SK-N-SH (cell line): ENCODE measurements around the gene SMYD2. TPM values are rescaled to one million over a fixed set of nuclear protein-coding genes. Genes with fewer than 3 reads are reported as not detected.

ENCODE experiments used
- CTCF ChIA-PET: fragments of 300-600, 350-600 bp; formaldehyde crosslinking; extraction: SDS; loops from one replicate; lab custom pipeline; 2021; lab: Yijun Ruan, JAX
- POLR2A ChIA-PET: fragments of 350-600 bp; sonication (Branson Sonifier 250); formaldehyde crosslinking; extraction: SDS; loops from one replicate; lab custom pipeline; 2020; ENCODE audit warnings: antibody characterized with exemption, inconsistent platforms; lab: Yijun Ruan, JAX
- DNase-seq: peaks from one replicate; pipeline ENCODE4 v3.0.0; 2012
- H2AFZ ChIP-seq: fragments of 200-600 bp; sonication (generic); 2 replicates; pipeline ENCODE4 v1.8.1; 2016; ENCODE audit warnings: antibody characterized with exemption, mild to moderate bottlenecking, low read depth
- H3F3A ChIP-seq: fragments of 200-600 bp; sonication (generic); replicated peaks from 2 replicates; pipeline ENCODE3; 2016; ENCODE audit warnings: antibody characterized with exemption, mild to moderate bottlenecking; ENCODE audit not compliant: insufficient read depth
- H3K27ac ChIP-seq, 2 experiments: fragments of 200-500 bp in 1 of 2; fragments of 200-600 bp in 1 of 2; sonication (Bioruptor generic) in 1 of 2; sonication (generic), shearing (Covaris generic) in 1 of 2; 2 replicates each; pipeline versions ENCODE4 v1.5.1 to v1.6.1; 2014 to 2016; ENCODE audit warnings: low read depth in 2 of 2, inconsistent platforms in 1 of 2, low read length in 1 of 2, mild to moderate bottlenecking in 1 of 2, mixed read lengths in 1 of 2
- H3K27me3 ChIP-seq: fragments of 200-600 bp; sonication (generic), shearing (Covaris generic); 2 replicates; pipeline ENCODE4 v1.6.1; 2016; ENCODE audit warnings: mixed run types; ENCODE audit not compliant: insufficient read depth
- H3K36me3 ChIP-seq, 2 experiments: fragments of 200-500 bp in 1 of 2; fragments of 200-600 bp in 1 of 2; sonication (Bioruptor generic) in 1 of 2; sonication (generic) in 1 of 2; replicated peaks in 1 of 2; 2 replicates each; pipeline versions ENCODE3 to v1.5.1; 2014 to 2016; ENCODE audit warnings: low read length in 1 of 2, mild to moderate bottlenecking in 1 of 2; ENCODE audit not compliant: insufficient read depth in 2 of 2, control insufficient read depth in 1 of 2
- H3K4me1 ChIP-seq, 2 experiments: fragments of 200-500 bp in 1 of 2; fragments of 200-600 bp in 1 of 2; sonication (Bioruptor generic) in 1 of 2; sonication (generic), shearing (Covaris generic) in 1 of 2; 2 replicates each; pipeline versions ENCODE4 v1.5.1 to v1.6.1; 2014 to 2016; ENCODE audit warnings: low read depth in 1 of 2, low read length in 1 of 2, mixed run types in 1 of 2; ENCODE audit not compliant: insufficient read depth in 2 of 2, control insufficient read depth in 1 of 2
- H3K4me2 ChIP-seq: fragments of 200-600 bp; sonication (generic), shearing (Covaris generic); 2 replicates; pipeline ENCODE4 v1.6.1; 2017; ENCODE audit warnings: mixed run types
- H3K4me3 ChIP-seq, 2 experiments: fragments of 200-500 bp in 1 of 2; fragments of 200-600 bp in 1 of 2; sonication (Bioruptor generic) in 1 of 2; sonication (generic), shearing (Covaris generic) in 1 of 2; 2 replicates each; pipeline versions ENCODE4 v1.5.1 to v1.8.1; 2014 to 2016; ENCODE audit warnings: low read depth in 2 of 2, inconsistent platforms in 1 of 2, low read length in 1 of 2, mild to moderate bottlenecking in 1 of 2, mixed read lengths in 1 of 2, moderate library complexity in 1 of 2
- H3K79me2 ChIP-seq: fragments of 200-600 bp; sonication (generic); 2 replicates; pipeline ENCODE4 v1.8.1; 2017; ENCODE audit warnings: mild to moderate bottlenecking; ENCODE audit not compliant: insufficient read depth
- H3K9ac ChIP-seq: fragments of 200-600 bp; sonication (generic); 2 replicates; pipeline ENCODE4 v1.6.1; 2017; ENCODE audit warnings: mixed run types
- H3K9me2 ChIP-seq: fragments of 200-600 bp; sonication (generic); 2 replicates; pipeline ENCODE4 v1.6.1; 2017; ENCODE audit warnings: mixed run types
- H3K9me3 ChIP-seq: fragments of 200-600 bp; sonication (generic); 2 replicates; pipeline ENCODE4 v1.6.1; 2017; ENCODE audit warnings: mixed run types, mild to moderate bottlenecking, moderate library complexity
- H4K20me1 ChIP-seq: fragments of 200-600 bp; sonication (generic); 2 replicates; pipeline ENCODE4 v1.6.1; 2017; ENCODE audit warnings: mild to moderate bottlenecking, mixed run types; ENCODE audit not compliant: insufficient read depth
- EP300 ChIP-seq, 2 experiments: IDR thresholded peaks; 2 replicates each; pipeline versions ENCODE4 v1.4.0 to v1.6.1; 2012; ENCODE audit warnings: borderline replicate concordance in 1 of 2, low read depth in 1 of 2, low read length in 1 of 2
- FOSL2 ChIP-seq: IDR thresholded peaks from 2 replicates; pipeline ENCODE4 v1.4.0; 2012; ENCODE audit warnings: low read depth, mild to moderate bottlenecking, moderate library complexity, borderline replicate concordance
- FOXM1 ChIP-seq: IDR thresholded peaks from 2 replicates; pipeline ENCODE4 v1.4.0; 2012; ENCODE audit warnings: low read depth, mild to moderate bottlenecking
- GABPA ChIP-seq: IDR thresholded peaks from 2 replicates; pipeline ENCODE4 v1.4.0; 2012; ENCODE audit warnings: low read depth, mild to moderate bottlenecking
- IRF3 ChIP-seq: fragments of 150-350 bp; IDR thresholded peaks from 2 replicates; pipeline ENCODE4 v1.6.1; 2016; ENCODE audit warnings: mild to moderate bottlenecking, low read depth, low read length
- MEF2A ChIP-seq: IDR thresholded peaks from 2 replicates; pipeline ENCODE4 v1.4.0; 2012; ENCODE audit warnings: low read depth, borderline replicate concordance
- NRF1 ChIP-seq: IDR thresholded peaks from 2 replicates; pipeline ENCODE4 v1.6.1; 2012; ENCODE audit warnings: low read depth, mild to moderate bottlenecking, low read length
- POLR2AphosphoS5 ChIP-seq: IDR thresholded peaks from 2 replicates; pipeline ENCODE4 v1.6.1; 2012; ENCODE audit warnings: low read depth, low read length
- RAD21 ChIP-seq: IDR thresholded peaks from 2 replicates; pipeline ENCODE4 v1.6.1; 2012; ENCODE audit warnings: mild to moderate bottlenecking, low read length
- RCOR1 ChIP-seq: fragments of 150-350 bp; IDR thresholded peaks from 2 replicates; pipeline ENCODE4 v1.6.1; 2017; ENCODE audit warnings: antibody characterized with exemption, low read length
- REST ChIP-seq: IDR thresholded peaks from 2 replicates; pipeline ENCODE4 v1.6.1; 2012; ENCODE audit warnings: mild to moderate bottlenecking, low read depth, low read length, moderate library complexity
- SIN3A ChIP-seq: IDR thresholded peaks from 2 replicates; pipeline ENCODE4 v1.6.1; 2012; ENCODE audit warnings: low read depth, mild to moderate bottlenecking, low read length, moderate library complexity, borderline replicate concordance
- TAF1 ChIP-seq: IDR thresholded peaks from 2 replicates; pipeline ENCODE4 v1.6.1; 2012; ENCODE audit warnings: low read depth, mild to moderate bottlenecking, low read length, moderate library complexity, borderline replicate concordance
- USF1 ChIP-seq: IDR thresholded peaks from 2 replicates; pipeline ENCODE4 v1.4.0; 2012; ENCODE audit warnings: low read depth, borderline replicate concordance
- YY1 ChIP-seq: IDR thresholded peaks from 2 replicates; pipeline ENCODE4 v1.4.0; 2012; ENCODE audit warnings: low read depth, mild to moderate bottlenecking
- WGBS: methylation state at CpG from one replicate; pipeline ENCODE4 v1.1.6; 2017; ENCODE audit warnings: low lambda C conversion rate; 5-methylcytosine and 5-hydroxymethylcytosine counted together
- polyA plus RNA-seq, 3 experiments: library from polyadenylated mRNA; depleted of rRNA; stranded (reverse); fragments of >200 nt; gene quantifications; 2 replicates each; pipeline ENCODE4 v1.2.3, GENCODE V29; 2012

Gene SMYD2
- polyA plus RNA-seq, 1 of the 3 experiments (the other 2 are of a cell fraction): 23.1 TPM

GRCh38 chr1:214233856-214234634 lies 46.9 kb upstream of the SMYD2 start:
- Histone ChIP-seq H3K9me2 (no peaks in the 10 kb centered on the region), H3K79me2 (no peaks in the 10 kb centered on the region), H3K9ac (no peak overlapping the region), H3K4me1 (peaks cover 0 to under 1% of the 10 kb centered on the region in 2 experiments; a peak in 1 of 4 replicates), H3F3A (no peaks in the 10 kb centered on the region), H2AFZ (no peak overlapping the region), H3K27me3 (no peaks in the 10 kb centered on the region), H4K20me1 (no peaks in the 10 kb centered on the region), H3K27ac (no peak overlapping the region), H3K4me2 (no peak overlapping the region), H3K36me3 (no peaks in the 10 kb centered on the region), H3K9me3 (no peaks in the 10 kb centered on the region), H3K4me3 (no peak overlapping the region)
- no peak for DNase-seq
- WGBS: 68% methylated on average over 9 of the region's 9 CpGs
- no peak for TF ChIP-seq POLR2AphosphoS5
- TF ChIP-seq SIN3A: no peak
- no peak for TF ChIP-seq USF1
- no peak for TF ChIP-seq TAF1
- TF ChIP-seq FOSL2: no peak
- no peak for TF ChIP-seq RAD21
- TF ChIP-seq FOXM1: no peak
- ChIA-PET CTCF (no interaction called here), POLR2A (no interaction called here)

GRCh38 chr1:214234635-214235025 lies 46.3 kb upstream of the SMYD2 start:
- Histone ChIP-seq H3K9ac (no peak overlapping the region), H3K4me3 (no peak overlapping the region), H3K36me3 (no peaks in the 10 kb centered on the region), H3K27me3 (no peaks in the 10 kb centered on the region), H3F3A (no peaks in the 10 kb centered on the region), H3K9me3 (no peaks in the 10 kb centered on the region), H3K4me2 (no peak overlapping the region), H3K4me1 (no peaks in the 10 kb centered on the region), H2AFZ (no peak overlapping the region), H3K27ac (no peak overlapping the region), H3K79me2 (no peaks in the 10 kb centered on the region), H4K20me1 (no peaks in the 10 kb centered on the region), H3K9me2 (no peaks in the 10 kb centered on the region)
- WGBS: 52% methylated on average over 3 of the region's 3 CpGs
- TF ChIP-seq YY1: no peak
- no peak for TF ChIP-seq NRF1
- TF ChIP-seq FOXM1: no peak
- ChIA-PET POLR2A (no interaction called here), CTCF (no interaction called here)
- no peak for DNase-seq

GRCh38 chr1:214236477-214236876 lies 44.5 kb upstream of the SMYD2 start:
- Histone ChIP-seq H3K4me2 (no peak overlapping the region), H3F3A (no peaks in the 10 kb centered on the region), H3K27ac (no peak overlapping the region), H4K20me1 (no peaks in the 10 kb centered on the region), H3K9me3 (no peaks in the 10 kb centered on the region), H3K36me3 (no peaks in the 10 kb centered on the region), H2AFZ (no peak overlapping the region), H3K9ac (no peak overlapping the region), H3K4me3 (no peak overlapping the region), H3K9me2 (no peaks in the 10 kb centered on the region), H3K4me1 (no peaks in the 10 kb centered on the region), H3K79me2 (no peaks in the 10 kb centered on the region), H3K27me3 (no peaks in the 10 kb centered on the region)
- no peak for DNase-seq
- POLR2A ChIA-PET: no interaction called here
- 27% methylated on average over 2 of the region's 2 CpGs for WGBS
- CTCF ChIA-PET: interaction anchor here (1.1 to 4.0 kb wide), 3 partner anchors 25 to 402 kb away, joined by 5 to 23 read pairs (median 5); no protein-coding TSS in a partner anchor
- TF ChIP-seq REST (no peak), RCOR1 (no peak), IRF3 (no peak), NRF1 (no peak), GABPA (no peak), MEF2A (no peak), YY1 (no peak), EP300 (IDR thresholded peaks at IDR 0.05; ENCODE audit: borderline replicate concordance in 1 of 2, low read depth in 1 of 2, low read length in 1 of 2) (no peak), POLR2AphosphoS5 (no peak)
